ENCODE measurements around the gene CPT1B. TPM values are rescaled to one million over a fixed set of nuclear protein-coding genes. Genes with fewer than 3 reads are reported as not detected.
"Not testable (repeated sequence)": the region's sequence is repeated elsewhere in the genome, so short reads cannot be mapped to it uniquely, and the experiment has no call there.

CPT1B gene
- polyA plus RNA-seq (2014; cell fraction: cytosol; rRNA removed) = 19.3 and 21.0 TPM in 2 replicates
- polyA plus RNA-seq (2014; cell fraction: nucleus; rRNA removed) = 380 and 392 TPM in 2 replicates

DNA sequence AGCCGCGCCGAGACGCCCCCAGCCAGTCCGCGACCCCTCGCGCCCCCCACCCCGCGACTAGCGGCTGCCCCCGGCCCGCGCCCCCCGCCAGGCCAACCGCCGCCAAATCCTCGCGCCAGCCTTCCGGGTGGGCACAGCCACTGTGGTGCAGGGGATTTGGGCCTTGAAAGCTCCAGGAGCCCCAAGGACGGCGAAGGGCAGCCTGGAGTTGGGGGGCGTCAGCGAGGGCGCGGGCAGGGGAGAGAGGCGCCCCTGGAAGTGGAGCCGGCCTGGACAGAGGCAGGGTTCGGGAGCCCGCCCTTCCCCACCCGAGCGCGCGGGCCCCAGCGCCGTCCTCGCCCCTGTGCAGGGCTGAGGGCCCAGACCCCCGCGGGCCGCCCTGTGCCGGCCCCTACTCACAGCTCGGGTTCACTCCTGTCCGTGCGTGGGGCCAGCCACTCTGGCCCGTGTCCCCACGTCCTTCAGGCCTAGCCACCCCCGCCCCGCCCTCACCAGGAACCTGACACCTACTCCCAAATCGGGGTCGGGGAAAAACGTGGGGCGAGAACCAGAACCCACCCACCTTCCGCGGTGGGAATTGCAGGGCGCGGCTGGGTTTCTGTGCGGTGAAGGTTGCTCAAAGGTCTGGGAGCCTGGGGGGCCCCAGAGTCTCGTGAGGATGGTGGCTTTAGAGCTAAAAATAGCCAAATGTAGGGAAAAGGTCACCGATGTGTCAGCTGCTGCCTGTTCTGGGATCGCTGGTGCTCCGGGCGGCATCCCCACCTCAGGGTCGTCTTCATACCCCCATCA lies at the start of gene CPT1B:
Gene CPT1B, minus strand, starts transcription at position 441 of the 789 bp plus-strand sequence. CDS start 512 bp downstream, outside the sequence.
- no peak for DNase-seq (ENCODE audit: low spot score)

DNA sequence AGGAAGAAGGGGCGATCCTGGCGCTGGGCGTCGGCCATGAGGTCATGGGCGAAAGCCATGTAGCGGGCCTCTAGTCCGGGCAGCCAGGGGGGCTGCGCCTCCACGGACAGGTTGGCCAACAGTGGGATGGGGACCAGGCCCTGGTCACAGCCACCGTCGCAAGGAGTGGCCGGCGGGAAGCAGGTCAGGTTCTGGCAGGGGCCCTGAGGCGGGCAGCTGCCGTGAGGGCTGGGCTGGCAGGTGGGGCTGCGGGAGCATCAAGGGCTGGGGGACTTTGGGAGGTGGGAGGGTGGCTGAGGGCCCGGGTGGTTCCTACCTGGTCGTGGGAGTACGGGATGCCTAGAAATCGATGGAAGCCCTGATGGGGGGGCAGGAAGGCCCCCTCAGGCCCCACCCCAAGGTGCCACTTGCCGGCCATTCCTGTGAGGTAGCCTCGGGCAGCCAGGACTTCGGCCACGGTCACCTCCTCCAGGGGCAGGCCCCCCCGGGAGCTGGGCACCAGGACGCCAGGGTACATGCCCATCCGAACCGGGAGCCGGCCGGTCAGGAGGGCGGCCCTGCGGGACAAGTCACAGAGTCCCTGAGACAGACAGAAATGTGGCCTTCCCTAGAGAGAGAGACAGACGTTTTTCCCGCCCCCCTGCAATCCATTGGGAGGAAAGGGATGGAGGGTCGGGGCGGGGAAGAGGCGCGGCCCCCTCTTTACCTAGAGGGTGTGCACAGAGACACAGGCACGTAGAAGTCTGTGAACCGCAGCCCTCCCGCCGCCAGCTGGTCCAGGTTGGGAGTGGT lies 48.8 kb upstream of the CPT1B start:
- no peak for DNase-seq (ENCODE audit: low spot score)

DNA sequence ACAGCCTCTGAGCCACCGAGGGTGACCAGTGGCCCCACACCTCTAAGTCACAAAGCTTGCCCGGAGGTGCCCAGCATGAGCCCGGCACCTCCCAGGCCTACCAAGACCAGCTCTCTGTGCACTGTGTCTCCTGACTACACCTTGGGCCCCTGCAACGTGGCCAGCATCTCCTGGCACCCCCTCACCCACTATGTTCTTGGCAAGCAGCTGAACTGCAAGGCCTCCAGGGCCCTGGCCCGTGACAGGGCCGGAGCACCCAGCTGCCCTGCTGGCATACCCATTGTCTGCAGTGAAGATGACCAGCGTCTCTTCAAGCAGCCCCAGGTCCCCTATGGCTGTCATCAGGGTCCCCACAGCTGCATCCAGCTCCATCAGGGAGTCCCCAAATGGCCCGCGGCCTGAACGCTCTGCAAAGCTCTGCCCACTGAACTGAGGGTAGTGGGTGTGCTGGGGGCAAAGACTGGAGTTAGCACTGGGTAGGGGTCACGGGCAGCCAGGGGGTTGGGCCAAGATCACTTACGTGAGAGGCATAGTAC lies 48.2 kb upstream of the CPT1B start:
- no peak for DNase-seq (ENCODE audit: low spot score)

DNA sequence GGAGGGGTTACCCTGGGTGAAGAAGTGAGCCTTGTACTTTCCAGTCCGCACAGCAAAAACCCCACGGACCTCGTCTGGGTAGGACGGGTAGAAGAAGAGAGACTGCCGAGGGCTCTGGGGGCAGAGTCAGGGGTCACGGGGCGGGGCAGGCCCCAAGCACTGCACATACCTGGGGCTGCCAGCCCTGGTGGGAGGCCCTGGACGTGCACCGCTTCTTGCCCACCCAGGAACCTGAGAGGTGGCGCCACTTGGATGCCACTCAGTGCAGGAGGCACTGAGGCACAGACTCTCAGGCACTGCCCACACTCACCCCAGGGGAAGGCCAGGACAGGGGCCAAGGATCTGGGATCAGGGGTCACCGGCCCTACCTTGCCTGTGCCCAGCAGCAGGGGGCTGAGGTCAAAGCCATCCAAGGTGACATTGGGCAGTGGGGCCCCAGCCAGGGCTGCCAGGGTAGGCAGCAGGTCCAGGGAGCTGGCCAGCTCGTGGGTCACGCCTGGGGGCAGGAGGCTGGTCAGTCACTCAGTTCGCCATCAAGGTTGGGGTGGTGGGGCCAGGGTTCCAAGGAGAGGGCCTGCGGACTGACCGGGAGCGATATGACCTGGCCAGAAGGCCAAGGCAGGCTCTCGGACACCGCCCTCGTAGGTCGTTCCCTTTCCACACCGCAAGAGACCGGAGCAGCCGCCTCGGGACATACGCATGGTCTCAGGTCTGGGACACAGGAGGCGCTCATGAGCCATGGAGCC lies 47.5 kb upstream of the CPT1B start:
- no peak for DNase-seq (ENCODE audit: low spot score)

DNA sequence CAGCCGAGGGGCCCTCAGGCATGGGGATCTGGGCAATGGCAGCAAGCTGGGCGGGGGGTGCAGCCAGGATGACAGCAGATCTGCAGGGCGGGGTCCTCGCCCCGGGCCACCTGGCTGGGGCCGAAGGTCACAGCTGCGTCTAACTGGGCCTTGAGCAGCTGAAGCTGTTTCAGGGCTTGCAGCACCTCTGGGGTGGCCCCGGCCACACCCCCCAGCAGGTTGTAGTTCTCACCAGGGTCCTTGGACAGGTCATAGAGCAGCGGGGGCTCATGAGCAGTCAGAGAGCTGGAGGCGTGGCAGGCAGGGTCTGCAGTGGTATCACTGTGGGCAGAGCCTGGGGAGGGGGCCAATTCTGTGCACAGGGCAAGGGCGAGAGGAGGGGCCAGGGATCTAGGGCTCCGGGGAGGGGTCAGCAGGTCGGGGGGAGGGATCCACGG lies 46.9 kb upstream of the CPT1B start:
- no peak for DNase-seq (ENCODE audit: low spot score)

DNA sequence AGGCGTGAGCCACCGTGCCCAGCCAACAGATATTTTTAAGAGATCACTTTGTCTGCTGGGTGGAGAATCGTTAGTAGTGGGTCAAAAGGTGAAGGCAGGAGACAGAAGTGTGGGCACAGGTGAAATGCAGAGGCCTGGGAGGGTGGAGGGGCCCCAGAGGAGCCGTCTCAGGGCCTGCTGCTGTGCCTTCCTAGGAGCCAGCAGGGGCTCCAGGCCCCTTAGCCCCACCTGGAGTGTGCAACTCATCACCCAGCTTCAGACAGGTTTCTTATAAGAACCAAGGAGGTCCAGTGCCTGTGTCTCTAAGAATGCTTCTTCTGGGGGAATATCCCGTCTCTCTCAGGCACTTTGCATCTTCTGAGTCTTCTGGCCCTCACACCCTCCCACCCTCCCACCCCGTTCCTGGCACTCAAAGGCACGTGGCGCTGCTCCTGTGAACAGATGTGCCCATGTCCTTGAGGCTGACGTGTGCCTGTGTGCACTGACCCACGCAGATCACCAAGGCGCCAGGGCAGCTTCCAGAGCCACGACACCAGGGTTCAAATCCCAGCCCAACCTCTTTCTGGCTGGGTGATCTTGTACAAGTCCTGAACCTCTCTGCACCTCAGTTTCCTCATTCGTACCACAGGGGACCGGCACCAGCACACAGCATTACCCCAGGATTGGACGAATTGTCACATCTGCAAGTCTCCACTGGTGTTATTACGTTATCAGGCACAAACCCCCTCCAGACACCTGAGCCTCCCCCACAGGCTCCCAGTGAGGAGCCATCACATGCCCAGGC lies 46.3 kb upstream of the CPT1B start:
- DNase-seq (ENCODE audit: low spot score) = no peak

DNA sequence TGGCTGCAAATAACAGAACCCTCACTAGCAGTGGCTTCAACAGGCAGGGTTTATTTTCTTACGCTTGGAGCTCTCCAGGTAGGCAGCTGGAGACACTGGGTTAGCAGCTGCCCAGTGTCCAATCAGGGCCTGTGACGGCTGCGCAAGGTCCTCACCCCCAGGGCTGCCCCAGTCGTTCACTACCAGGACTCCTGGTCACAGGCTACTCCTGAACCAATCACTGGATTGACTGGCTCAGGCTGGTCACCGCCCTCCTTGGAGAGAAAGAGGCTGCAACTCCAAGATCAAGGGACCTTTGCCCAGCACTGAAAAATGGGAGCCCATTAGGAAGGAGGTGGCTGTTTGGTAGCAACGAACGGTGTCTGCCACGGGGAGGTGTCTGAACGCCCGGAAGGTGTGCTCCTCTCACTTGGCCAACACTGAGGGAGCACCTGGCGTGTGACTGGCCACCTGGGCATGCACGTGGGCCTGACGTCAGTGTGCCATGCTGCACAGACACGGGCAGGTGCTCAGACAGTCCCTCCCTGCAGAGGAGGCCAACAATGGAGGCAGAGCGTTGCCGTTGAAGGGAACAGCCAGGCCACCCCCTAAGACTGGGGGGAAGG lies 44.6 kb upstream of the CPT1B start:
- peak; percentile 55 for DNase-seq (ENCODE audit: low spot score)

DNA sequence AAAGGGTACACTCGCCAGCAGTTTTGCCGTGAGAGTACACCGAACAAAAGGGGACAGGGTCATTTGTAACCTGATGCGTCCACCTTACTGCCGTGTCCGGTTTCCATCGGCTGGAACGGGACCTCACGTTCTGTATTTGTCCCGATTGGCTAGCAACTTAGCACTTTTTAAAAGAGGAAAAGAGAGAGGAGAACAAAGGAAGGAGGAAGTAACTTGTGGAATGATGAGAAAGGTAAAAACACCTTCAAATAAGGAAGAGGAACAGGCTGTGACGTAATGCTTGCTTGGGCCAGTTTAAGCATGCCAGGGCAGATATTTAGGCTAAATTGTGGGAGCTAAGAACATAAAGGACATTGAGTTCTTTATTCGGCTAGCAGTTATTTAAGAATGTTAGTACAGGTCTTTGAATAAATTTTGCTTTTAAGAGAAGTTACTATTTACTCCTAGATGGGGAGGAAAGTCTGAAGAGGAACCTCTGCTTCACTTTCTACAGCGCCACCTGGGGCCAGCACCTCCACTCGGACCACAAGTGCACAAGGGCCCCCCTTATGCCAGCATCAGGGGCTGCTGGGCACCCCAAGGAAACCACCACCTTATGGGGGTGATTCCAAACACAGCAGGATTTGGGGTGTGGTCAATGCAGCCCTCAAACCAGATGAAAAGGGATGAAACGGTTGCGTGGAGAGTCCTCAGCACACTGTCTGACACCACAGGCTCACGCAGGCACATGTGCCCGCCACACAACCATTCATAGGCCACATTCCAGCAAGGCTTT lies 43.9 kb upstream of the CPT1B start:
- no peak for DNase-seq (ENCODE audit: low spot score)

DNA sequence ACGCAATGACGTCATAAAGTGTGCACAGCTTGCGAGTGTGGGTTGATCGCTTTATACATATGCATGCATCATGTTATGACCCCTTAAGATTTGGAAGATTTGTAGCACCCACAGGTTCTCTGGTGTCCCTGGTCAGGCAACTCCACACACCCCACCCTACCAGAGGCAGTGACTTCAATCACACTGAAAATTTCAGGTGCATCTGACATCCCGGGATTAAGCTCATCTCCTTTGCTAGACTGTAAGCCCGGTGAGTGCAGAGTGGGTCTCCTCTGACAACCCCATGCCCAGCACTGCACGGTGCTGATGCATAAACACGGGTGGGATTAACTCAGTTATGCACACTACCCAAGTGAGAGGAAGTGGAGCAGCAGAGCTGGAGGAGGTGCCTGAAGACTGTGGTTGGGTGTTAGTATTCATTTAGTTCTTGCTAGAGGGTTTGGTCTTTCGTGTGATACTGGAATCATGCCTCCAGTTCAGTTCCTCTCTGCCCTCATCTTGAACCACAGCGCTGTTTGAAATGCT lies 43.2 kb upstream of the CPT1B start:
- DNase-seq (ENCODE audit: low spot score) = no peak

DNA sequence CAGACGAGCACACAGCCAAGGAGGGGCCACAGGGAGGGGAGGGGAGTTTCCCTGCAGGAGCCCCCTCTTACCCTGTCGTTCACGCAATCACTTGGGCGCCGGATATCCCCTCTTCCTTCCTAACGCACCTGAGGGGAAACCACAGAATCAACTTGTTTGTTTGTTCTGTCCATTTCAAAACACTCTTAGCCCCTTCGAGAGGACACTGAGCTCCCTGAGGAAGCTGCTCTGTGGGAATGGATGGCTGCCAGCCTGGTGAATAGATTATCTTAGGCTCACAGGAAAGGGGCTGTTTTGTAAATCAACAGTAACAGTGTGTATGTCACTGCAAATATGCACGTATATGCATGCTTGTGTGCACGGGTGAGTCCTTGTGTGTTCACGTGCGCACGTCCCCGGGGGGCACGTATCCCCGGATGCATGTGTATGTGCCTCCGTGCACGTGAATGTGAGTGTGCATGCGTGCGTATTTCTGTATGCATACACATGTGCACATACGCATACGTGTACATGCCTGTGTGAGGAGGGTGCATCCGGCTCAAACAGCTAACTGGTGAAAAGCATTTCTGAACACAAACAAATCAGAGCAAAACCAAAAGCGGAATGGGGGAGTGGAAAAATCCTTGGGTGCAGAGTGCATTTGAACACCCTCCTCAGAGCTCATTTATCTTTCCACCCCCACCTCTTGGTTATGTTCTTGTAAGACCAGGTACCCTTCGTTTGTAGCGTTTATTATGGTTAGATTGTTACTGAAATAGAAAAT lies 42.5 kb upstream of the CPT1B start:
- DNase-seq (ENCODE audit: low spot score) = no peak

DNA sequence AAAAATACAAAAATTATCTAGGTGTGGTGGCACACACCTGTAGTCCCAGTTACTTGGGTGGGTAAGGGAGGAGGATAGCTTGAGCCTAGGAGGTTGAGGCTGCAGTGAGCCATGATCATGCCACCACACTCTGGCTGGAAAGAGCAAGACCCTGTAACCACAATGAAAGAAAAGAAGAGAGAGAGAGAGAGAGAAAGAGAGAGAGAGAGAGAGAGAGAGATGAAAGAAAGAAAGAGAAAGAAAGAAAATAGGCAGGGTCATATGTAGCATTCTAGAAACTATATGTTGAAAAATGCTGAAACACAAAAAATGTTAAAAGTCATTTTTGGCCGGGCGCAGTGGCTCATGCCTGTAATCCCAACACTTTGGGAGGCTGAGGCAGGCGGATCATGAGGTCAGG lies 36.1 kb upstream of the CPT1B start:
- DNase-seq (ENCODE audit: low spot score) = not testable (repeated sequence)

DNA sequence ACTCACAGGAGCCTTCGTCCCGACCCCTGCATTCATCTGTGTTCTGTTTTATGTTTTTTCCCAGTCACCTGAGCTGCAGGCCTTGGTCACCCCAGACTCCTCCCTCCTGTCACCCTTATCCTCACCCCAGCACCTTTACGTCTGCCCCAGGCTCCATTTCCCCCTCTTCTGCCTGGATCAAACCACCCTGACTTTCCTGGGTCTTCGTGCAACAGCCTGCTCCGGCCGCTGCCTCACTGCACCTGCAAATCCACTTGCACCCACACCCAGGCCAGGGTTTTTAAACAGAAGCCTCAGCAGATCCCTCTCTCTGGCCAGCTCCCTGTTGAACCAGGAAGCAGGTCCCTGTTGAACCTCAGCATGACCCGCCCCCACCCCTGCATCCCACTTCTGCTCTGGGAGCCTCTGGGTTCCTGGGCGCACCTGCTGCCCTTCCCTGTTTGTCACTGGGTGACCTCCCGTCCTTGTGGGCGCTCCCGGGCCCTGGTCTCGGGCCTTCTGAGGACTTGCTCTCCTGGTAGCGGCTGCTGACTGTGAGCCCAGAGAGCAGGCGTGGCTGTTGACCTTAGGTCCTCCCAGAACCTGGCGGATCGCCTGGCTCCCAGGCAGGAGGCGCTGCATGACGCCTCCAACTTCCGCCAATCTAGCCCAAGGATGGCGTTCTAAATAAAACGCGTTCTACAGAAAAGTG lies 35.2 kb upstream of the CPT1B start:
- DNase-seq (ENCODE audit: low spot score) = no peak

DNA sequence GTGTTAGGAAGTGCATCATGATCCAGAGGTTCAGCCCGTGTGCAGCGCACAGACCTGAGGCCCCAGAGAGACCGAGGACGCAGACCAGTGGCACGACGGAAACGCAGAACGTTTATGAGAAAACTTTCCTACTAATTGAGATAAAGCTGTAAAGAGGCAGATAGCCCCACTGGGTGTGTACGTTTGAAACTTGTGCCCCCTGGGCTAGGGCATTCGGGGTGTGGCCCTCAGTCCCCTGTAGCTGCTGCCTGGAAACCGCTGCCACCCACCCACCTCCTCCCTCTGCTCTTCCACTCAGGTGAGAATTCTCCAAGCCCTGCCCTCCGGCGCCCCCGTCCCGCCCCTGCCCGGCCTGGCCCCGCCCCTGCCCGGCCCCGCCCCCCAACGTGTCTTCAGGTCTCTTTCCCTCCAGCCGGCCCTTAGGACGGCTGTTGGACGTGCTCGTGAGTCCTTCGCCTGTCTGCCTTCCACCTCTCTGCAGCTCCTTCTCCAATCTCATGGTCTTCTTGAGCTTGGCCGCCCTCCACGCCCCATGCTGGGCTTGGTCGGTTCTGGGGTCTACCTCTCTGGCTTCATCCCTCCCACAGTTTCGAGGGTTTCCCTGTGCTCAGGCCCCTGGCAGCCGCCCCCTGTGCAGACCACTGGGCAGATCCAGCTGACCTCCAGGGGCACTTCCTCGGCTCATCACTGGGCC lies 34.4 kb upstream of the CPT1B start:
- DNase-seq (ENCODE audit: low spot score) = no peak

DNA sequence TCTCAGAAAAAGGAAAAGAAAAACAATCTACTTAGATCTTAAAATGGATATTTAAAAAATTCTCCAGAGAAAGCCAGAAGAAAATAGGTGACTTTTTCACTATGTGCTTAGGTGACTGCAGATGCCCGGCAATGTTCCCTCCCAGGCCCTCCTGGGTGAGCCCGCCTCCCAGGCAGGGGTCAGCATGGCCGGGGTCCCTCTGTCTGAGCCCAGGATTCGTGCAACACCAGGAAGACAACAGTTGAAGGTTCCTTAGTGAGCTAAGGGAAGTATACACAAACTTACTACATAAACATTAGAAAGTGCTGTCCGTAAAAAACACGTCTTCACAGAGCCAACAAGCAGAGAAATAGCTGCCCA lies 33.9 kb upstream of the CPT1B start:
- no peak for DNase-seq (ENCODE audit: low spot score)

DNA sequence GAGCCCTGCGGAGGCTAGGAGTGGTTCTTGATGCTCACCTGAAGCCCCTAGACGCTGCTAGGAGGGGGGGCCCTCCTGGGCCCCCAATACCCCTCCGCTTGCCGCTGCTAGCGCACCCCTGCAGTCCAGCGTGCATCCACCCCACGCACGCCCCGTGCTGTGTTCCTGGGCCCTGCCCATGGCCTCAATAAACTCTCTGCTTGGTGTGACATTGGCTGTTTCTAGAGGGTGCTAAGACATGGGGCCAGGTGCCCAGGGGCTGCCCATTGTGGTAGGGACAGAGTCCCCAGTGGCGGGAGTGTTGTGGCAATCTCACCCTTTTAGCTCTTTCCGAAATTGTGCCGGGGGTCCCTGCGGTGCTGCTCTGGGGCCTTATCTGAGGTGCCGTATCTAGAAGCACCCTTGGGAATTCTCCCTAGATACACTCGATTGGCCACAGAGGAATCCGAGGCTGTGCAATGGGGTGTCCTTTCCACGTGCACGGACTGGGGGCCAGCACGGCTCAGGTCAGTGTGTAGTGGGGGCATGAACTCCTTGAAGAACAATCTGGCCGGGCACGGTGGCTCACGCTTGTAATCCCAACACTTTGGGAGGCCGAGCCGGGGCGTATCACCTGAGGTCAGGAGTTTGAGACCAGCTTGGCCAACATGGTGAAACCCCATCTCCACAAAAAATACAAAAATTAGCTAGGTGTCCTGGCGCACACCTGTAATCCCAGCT lies 33.3 kb upstream of the CPT1B start:
- DNase-seq (ENCODE audit: low spot score) = no peak

DNA sequence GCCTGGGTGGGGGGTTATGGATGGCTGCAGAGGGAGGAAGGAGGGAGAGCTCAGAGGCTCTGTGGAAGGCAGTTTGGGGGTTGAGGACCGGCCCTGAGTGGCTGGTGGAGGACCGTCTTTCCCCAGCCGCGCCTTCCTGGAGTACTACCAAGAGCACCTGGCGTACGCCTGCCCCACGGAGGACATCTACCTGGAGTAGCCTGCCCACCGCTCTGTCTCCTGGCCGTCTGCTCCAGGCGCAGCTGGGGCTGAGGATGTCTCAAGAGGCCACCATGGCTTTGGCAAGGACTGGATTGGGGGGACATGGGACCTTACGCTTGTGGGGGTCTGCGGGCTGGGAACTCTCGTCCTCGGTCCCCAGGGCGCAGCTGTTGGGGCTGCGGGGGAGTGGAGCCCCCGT lies 32.4 kb upstream of the CPT1B start:
- DNase-seq (ENCODE audit: low spot score) = no peak

DNA sequence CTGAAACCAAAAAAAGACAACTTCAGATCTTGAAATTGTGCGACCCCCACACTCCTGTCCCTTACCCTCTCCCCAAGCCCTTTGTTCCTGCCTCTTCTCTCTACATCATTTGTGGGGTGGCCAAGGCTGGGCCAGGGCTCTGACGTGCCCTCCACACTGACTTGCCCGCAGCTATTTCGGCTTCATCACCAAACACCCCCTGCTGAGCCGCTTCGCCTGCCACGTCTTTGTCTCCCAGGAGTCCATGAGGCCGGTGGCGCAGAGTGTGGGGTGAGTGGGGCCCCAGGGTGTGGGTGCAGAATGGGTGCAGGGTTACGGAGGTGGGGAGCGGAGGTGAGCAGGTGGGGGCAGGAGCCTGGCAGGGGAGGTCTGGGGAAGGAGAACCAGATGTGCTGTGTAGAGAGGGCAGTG lies 31.8 kb upstream of the CPT1B start:
- DNase-seq (ENCODE audit: low spot score) = no peak

Measured in SK-N-DZ (cell line).